ENCODE data around the gene ARHGEF11.

Gene ARHGEF11

DNA sequence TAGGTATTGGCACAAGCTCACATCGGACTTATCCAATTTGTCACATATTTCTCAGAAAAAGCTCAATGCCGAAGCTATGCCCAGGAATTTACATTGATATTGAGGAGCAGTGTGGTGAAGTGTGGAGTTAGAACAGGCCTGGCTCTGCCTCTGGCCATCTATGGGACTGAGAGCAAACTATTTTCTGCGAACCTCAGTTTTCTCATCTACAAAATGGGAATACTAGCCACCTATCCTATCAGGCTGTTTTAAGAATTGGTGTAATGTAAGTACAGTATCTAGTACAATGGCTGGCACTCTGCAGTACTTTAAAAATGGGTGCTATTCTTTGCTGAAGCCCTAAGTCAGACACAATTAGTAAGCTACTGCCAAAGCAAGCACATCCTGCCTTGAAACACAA, 47.2 kb downstream of the ARHGEF11 start:
- no peak for DNase-seq

DNA sequence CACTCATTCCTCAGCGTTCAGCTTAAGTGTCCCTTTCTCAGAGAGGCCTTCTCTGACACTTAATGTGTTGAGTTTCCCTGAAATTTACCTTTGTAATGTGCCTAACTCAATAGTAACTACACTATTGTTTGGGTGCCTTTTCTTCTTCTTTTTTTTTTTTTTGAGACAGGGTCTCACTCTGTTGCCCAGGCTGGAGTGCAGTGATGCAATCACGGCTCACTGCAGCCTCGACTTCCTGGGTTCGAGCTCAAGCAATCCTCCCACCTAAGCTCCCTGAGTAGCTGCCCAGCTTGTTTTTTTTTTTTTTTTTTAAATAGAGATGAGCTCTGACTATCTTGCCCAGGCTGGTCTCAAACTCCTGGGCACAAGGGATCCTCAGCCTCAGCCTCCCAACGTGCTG, 50.1 kb downstream of the ARHGEF11 start:
- DNase-seq: no peak

DNA sequence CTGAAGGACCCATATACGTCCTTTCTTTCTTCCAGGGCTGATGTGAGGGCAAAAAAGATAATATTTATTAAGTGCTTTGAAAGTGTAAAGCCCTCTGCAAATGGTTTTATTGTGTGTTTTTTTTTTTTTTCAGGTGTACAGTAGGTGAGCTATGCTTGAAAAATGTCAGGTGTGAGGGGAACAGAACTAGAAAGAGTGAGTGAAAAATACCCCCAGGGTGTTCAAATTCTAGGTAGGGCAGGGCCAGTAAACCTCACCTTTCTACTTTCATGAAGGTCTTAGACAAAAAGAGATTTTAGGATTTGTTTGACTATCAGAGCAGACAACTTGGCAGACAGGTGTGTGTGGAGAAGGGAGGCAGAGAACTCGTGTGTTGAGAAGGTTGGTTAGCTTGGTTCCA, 51.3 kb downstream of the ARHGEF11 start:
- no peak for DNase-seq

DNA sequence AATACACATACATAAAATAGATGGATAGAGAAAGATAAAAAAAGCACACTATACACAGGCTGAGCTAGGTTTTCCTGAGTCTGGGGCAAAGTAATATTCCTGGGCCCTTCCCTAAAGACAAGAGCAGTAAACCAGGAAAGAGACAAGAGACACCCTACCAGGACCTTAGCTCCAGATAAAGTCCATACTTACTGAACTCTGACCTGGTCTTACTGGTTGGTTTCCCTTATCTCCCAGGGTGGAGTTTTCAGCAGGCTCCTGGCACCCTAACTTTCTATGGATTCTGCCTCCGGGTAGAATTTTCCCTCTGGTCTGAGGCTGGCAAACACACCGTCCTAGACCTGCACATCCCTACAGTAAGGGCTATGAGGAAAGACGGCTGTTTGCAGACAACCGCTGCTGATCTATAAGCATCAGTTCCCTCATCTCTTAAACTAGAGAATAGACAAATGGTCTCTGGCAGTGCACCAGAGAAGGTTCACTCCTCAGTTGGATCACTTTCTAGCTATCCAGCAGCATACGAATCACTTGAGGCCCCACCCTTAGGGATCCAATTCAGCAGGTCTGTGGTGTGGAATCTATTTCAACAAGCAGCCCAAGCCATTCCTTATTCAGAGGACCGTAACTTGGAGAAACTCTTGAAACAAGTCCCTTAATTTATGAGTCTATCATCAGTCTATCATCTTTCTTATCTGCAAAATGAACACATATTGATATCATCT, 52.0 kb downstream of the ARHGEF11 start:
- DNase-seq: no peak

DNA sequence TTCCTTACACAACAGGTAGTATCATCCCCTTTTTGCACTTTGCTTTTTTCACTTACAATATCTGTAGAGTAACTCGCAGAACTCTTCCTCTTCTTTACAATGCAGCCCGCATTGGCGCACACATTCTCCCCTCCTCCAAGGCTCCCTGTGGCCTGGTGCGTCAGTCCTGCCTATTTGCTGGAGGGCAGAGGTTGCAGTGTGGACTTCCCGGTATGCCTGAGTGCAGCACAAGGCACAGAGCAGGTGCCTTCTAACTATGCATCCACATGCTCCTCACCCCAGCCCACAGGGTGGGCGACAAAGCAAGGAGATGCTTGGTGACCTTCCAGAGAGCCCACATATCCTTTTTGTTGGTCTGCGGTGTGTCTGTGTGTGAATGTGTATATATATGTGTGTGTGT, 53.3 kb downstream of the ARHGEF11 start:
- DNase-seq: no peak

DNA sequence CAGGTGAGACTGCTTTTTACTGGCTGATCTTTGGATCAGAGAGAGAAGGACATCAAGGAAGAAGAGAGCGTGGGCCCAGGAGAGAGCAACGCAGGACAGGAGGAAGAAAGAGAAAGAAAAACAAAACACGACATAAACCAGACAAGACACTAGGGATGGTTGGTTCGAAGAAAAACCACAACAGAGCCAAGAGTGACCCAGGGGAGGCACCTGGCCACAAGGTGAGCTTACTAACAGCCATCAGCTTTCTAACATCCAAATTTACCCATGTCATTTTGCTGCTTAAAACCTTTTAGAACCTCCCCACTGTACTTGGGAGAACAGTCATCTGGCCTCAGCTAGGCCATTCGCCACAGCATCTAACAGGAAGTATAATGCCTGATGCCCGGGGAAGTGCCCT, 57.8 kb downstream of the ARHGEF11 start:
- no peak for DNase-seq

DNA sequence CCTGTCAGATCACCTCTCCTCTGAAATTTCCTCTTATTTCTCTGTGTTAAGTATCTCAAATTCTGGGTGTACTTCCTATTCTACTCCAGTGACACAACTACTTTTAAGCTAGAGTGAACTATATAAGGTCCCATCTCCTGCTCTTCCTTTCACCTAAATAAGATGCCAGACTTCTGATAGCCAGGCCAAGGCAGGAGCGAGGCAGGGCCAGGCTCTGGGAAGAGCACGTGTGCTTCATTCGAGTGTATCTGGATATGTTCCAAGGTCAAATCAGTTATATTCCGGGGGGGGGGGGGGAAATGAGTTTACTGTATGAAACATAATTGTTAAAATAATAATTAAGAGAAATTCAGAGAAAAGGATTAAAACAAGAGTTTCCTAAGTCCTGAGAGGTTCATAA, 65.0 kb downstream of the ARHGEF11 start:
- DNase-seq: no peak

DNA sequence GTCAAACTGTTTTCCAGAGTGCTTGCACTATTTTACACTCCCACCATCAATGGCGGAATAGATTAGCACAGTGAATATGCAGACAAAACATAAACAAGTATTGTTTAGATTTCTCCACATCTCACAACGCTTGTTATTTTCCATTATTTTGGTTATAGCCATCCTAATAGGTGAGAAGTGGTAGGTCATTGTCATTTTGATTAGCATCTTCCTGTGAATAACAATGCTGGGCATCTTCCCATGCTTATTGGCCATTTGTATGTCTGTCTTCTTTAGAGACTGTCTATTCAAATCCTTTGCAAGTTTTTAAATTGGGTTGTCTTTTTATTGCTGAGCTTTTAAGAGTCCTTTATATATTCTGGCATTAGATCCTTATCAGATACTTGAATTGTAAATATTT, 70.5 kb downstream of the ARHGEF11 start:
- DNase-seq: no peak

DNA sequence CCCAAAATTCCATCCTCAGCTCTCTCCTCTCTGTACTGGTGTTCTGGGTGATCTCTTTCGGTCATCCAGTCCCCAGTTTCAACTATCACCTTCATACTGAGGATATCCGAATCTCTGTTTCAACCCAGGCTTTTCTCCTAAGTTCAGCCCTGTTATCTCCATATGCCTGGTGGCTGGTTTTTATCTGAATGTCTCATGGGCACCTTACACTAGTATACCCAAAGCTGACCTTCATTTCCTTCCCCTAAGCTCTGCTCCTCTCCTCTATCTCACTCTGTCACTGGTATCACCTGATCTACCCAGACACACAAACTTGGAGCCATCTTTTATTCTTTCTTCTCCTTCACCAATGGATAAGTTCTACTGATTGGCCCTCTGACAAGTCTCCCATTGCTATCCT, 72.1 kb downstream of the ARHGEF11 start:
- DNase-seq: no peak

DNA sequence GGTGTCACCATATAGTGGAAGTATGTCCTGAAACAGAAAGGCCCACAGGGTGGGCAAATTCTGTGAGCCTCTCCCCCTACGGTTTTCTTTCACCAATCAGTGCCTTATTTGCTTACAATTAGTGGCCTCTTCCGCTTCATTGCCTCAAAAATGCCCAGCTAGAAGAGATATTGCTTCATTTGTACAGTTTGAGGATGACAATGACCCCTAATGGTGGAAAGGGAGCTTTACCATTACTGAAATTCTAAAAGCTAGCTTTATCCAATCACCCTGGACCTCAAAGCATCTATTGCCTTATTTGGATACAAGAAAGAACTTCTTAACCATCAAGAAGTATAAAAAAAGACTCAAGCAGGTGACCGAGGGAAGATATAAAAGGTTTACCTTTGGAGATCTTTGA, 75.5 kb downstream of the ARHGEF11 start:
- no peak for DNase-seq

DNA sequence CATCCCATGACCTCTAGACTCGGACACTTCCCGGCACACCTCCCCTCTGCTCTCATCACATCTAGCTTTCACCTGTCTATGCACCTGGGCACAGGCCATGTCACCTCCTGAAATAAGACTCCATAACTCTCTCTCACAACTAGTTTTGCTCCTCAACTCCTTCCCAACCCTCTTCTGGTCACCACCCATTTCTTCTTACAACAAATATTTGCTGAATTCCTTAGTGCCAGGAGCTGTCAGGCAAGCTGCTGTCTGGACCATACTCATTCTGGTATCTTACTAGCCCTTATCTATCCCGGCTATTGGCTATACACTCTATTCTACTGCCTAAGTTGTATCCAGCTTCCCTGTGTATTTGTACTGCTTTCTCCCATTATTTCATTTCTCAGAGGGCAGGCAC, 76.0 kb downstream of the ARHGEF11 start:
- DNase-seq: no peak

DNA sequence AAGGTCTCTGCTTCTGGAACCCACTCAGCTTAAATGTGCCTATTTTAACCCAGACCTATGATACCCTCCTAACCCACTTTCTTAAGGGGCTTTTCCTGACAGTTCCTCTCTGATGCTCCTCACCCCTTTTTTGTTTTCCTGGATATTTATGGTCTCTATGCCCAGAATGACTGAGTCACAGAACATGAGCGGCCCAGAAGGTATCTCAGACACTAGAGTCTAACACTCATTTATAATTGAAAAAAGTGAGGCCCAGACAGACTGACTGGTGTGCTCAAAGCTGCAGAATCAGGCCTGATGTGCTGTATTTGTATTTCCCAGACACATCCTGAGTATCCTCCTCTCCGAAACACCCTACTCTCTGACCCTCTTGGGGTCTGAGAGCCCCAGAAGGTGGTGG, 81.1 kb downstream of the ARHGEF11 start:
- DNase-seq: no peak

DNA sequence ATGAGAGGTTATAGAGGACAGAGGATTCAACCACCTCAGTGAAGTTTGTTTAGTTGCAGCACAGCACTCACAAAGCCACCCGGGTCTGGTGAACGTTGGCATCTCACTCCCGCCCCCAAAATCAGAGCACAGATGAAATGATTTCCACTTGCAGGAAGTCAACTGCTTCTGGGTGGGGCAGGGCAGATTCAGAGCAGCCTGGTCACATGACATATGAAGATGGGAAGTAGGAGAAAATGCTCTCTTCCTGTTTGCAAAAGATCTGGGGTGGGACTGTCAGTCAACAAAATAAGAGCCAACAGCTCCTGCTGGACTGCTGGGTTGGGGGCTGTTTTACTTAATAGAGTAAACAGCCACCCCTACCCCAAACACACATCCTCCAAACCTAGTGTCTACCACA, 81.9 kb downstream of the ARHGEF11 start:
- peak; percentile 10 for DNase-seq

DNA sequence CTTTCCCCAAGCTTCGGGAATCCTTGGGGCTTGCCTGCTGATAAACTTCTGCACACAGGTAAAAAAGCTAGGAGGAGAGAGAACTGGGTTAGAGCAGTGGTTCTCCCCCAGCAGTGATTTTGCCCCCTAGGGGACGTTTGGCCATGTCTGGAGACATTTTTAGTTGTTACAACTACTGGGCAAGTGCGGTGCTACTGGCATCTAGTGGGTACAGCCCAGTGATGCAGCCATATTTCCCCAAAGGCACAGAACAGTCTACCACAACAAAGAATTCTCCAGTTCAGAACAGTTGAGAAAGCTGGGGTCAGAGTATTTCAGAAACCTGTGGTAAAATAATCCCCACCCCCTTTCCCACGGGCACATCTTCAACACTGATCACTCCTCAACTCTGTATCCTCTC, 83.8 kb downstream of the ARHGEF11 start:
- peak; percentile 29 for DNase-seq

DNA sequence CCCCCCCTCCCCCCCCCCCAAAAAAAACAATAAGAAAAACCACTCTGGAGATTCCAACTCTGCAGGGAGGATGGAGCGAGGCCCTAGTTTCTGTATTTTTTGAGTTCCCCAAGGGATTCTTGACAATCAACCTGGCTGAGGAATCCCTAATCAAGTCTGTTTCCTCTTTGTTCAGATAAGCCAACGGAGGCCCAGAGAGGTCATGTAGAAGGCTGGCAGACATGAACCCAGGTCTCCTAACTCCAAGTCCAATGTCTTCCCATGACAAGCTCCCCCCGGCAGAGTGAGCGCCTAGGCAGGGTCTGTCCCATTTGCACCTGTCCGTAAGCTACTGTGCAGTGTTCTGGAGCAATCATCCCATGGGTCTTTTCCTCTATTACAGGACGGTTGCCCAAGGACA, 85.6 kb downstream of the ARHGEF11 start:
- DNase-seq: no peak

DNA sequence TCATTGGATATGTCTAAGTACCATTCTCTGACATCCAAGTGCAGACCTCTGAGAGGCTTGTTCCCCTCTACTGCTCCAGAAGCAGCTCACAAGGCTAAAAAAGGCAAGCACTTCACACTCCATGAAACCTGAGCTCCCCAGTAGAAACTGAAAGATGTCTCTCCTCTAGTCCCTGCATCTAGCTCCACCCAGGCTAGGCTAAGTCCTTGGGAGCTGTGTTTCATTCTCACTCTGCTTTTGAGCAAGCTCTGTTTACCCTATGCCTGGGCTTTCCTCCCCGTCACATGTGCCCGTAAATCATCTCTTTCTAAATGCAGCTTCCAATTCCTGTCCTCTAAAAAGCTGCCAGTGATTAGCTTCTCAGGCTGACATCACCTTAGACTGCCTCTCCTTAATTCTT, 86.1 kb downstream of the ARHGEF11 start:
- DNase-seq: no peak

DNA sequence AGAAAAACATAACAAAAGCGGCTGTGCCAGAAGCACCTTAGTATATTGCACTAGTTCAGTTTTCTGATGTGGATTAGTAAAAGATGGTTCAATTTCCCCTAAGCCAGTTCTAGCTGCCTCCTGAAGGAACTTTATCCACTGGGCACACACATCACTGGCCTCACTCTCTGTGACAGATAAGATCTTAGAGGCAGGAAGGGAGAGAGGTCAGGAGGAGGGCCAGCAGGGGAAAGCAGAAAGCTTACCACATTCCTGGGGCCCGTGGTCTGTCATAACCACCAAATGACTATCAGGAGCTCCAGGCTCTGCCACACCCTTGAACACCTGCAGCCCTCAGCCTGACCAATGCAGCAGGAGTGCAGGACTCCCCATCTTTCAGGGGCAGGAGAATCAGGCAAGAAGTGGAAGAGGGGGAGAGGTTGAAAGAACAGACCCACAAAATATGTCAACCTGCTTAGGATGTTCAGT, 87.3 kb downstream of the ARHGEF11 start:
- no peak for DNase-seq

DNA sequence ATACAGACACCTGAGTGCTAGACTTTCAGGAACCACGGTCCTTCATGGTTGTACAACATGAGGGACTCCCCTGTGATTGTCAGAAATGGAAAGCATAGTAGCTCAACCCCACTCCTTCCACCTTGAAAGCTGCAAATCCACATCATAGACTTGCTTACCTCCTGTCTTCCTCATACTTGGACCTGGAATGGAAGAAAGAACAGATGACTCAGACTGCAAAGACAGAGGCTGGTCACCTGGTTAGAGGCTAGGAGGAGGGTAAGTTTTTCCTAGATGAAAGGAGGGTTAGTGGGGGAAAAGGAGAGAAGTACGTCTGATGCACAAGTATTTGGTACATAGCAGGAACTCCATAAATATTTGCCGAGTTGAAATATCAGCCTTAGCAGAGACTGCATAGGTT, 87.9 kb downstream of the ARHGEF11 start:
- no peak for DNase-seq

DNA sequence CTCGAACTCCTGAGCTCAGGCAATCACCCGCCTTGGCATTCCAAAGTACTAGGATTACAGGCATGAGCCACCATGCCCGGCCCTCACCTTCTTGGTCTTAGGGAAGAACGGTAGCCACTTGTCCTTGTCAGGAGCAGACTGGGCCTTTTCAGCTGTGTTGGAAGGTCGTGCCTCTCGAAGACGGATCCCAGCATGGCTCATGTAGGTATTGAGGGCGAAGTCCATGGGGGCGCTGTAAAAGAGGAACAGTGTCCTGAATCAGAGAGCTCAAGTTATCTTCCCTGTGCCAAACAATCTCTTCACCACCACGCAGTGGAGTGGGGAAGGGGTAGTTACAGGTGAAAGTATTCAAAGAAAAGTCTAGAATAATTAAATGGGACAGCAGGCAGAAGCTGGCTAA, 89.2 kb downstream of the ARHGEF11 start:
- no peak for DNase-seq

DNA sequence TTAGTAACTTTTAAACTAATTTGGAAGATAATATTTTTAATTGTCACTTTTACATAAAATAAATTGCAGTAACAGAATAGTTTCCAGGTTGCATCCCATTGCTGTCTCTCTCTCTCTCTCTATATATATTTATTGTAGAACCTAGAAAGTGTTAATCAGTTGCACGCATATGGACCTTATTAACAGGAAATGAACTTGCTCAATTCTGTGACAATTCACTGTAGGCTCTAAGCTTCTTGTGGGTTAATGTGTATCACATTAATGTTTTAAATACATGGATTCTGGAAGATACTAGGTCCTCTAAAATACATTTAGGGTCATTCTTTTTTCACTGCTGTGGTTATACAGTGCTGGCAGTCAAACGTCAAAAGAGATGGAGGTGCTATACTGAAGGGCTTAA, 92.0 kb downstream of the ARHGEF11 start:
- DNase-seq: no peak

DNA sequence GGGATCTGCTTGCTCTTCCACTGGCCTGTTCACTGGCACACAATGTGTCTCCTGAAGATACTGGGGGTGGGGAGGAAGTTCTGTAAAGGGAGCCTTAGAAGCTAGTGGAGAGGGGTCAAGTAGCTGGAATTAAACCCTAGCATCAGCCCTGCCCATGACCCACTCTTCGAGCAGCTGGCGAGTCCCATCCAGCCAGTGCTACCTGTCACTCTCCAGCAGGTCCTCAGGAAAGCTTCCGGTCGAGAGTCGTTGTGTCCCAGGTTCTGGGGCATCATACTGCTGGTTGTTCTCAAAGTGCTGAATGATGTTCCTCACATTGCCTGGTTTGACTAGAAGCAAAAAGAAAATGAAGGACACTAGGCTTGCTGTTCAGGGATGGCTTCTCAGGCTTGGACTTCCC, 94.2 kb downstream of the ARHGEF11 start:
- DNase-seq: no peak

DNA sequence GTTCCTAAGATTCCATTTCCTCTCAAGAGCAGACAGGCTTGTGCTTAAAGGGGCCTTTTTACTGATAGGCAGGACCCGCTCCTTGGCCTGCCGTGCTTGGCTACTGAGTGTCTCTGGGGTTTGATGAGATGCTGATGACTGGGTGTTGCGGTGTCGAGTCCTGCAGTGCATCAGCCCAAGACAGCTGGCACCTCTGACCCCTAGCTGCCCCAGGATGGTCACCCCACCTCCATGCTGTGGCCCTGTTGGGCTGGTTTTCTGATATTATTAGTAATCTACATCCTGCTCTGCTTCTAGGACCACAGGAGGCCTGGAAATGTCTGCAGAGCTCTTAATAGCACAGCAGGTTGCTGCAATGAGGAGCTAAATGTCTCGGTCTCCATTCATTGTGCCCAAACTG, 96.4 kb downstream of the ARHGEF11 start:
- no peak for DNase-seq

DNA sequence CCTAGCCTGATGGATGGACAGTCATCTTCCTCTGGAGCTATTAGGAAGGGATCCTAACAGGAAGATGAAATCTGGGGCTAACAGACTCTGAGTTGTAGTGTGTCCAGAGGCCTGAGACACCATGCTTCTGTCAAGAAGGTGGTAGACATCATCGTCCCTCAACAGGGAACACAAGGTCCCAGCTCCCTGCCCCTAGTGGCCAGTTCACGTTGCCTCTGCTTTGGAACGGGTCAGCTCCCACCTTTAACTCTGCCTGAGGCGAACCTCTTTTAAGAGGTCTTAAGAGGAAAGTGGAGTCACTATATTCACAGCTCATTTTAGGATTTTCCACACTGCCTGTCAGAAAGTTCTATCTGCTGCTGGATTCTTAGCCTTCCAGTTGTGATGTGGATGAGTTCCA, 96.8 kb downstream of the ARHGEF11 start:
- no peak for DNase-seq

DNA sequence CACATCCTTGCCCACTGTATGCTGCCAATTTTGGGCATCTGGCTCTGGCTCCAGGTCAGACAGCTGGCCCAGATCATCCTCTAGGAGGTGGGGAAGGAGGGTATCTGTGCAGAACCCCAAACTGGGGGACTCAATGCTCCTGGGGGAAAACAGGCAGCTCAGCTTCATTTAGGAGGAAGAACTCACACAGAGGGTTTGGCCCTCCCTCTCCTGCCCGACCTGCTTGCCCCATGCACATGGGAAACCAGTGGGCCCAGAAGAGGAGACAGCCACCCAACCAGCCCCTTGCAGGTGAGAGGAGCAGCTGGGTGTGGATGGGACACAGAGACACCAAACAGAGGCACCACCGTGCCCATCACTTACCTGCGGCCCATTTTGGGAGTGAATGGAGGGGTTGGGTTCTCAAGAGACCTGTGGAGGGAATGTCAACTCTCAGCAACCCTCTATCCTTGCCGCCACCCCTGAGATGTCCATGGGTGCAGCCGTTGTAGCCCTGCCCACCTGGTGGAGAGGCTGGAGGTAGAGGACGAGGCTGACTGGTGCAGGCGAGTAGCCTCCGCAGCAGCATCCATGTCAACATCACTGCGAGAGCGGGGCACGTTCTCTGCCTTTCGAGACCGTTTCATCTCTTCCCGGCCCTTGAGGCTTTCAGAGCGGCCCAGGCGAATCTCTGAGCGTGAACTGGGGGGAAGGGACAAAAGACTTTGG, 97.6 kb downstream of the ARHGEF11 start:
- DNase-seq: no peak

DNA sequence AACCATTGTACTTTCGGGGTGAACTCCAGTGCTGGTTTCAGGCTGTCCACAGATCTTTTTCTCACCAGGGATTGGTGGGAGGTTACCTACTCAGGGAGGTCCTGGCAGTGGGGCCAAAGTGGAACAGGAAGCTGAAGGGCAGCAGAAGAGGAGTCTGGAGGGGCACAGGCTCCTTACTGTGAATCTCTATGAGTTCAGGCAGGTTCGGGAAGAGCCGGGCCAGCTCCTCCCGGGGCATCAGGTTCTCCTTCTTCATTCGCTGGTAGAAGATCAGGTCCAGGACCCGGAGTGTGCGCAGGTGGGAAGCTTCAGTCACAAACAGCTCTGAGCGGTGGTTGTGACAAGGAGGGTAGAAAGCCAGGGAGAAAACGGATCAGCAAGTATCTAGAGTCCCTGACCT, 98.4 kb downstream of the ARHGEF11 start:
- no peak for DNase-seq

Data from activated CD4-positive, alpha-beta T cell treated with anti-CD3 and anti-CD28 coated beads, Interleukin-2, amount 50 U/mL, for 16 hours (primary cell).